ENCODE measurements around the gene GID8. TPM values are rescaled to one million over a fixed set of nuclear protein-coding genes. Genes with fewer than 3 reads are reported as not detected.

The GID8 gene
- polyA plus RNA-seq, 1 donor from 2014 or later, result 54.8 TPM

- no peaks in the 10 kb centered on the region for H3K36me3 ChIP-seq (ENCODE audit: insufficient read depth, low read length)
- H2AFZ ChIP-seq (ENCODE audit: low read depth, low read length), result no peak overlapping the region
- no peaks in the 10 kb centered on the region for H3K9me3 ChIP-seq (ENCODE audit: low read length)
- no peaks in the 10 kb centered on the region for H3F3A ChIP-seq (ENCODE audit: insufficient read depth, low read length, poor library complexity, severe bottlenecking)
- H3K27ac ChIP-seq (ENCODE audit: low read length), result no peak overlapping the region
- H3K79me2 ChIP-seq (replicated peaks; ENCODE audit: insufficient read depth, low read length), result no peaks in the 10 kb centered on the region
- no peaks in the 10 kb centered on the region for H3K27me3 ChIP-seq (ENCODE audit: insufficient read depth, low read depth, low read length)
- H3K9ac ChIP-seq (ENCODE audit: low read length), result no peak overlapping the region
- H3K4me2 ChIP-seq (ENCODE audit: low read length), result no peak overlapping the region
- TF ChIP-seq TAF1 (IDR thresholded peaks at IDR 0.05; ENCODE audit: low read depth), result no peak
- no peak for TF ChIP-seq RAD21 (conservative IDR thresholded peaks at IDR 0.05)
- no peak for TF ChIP-seq CTCF (IDR thresholded peaks at IDR 0.05; ENCODE audit: poor library complexity, severe bottlenecking)
- TF ChIP-seq MXI1 (conservative IDR thresholded peaks at IDR 0.05; ENCODE audit: poor library complexity, severe bottlenecking), result no peak
- TF ChIP-seq EZH2 (IDR thresholded peaks at IDR 0.05; ENCODE audit: borderline replicate concordance, insufficient read depth, low read length, poor library complexity, severe bottlenecking), result no peak
- TF ChIP-seq, protein P1, sequence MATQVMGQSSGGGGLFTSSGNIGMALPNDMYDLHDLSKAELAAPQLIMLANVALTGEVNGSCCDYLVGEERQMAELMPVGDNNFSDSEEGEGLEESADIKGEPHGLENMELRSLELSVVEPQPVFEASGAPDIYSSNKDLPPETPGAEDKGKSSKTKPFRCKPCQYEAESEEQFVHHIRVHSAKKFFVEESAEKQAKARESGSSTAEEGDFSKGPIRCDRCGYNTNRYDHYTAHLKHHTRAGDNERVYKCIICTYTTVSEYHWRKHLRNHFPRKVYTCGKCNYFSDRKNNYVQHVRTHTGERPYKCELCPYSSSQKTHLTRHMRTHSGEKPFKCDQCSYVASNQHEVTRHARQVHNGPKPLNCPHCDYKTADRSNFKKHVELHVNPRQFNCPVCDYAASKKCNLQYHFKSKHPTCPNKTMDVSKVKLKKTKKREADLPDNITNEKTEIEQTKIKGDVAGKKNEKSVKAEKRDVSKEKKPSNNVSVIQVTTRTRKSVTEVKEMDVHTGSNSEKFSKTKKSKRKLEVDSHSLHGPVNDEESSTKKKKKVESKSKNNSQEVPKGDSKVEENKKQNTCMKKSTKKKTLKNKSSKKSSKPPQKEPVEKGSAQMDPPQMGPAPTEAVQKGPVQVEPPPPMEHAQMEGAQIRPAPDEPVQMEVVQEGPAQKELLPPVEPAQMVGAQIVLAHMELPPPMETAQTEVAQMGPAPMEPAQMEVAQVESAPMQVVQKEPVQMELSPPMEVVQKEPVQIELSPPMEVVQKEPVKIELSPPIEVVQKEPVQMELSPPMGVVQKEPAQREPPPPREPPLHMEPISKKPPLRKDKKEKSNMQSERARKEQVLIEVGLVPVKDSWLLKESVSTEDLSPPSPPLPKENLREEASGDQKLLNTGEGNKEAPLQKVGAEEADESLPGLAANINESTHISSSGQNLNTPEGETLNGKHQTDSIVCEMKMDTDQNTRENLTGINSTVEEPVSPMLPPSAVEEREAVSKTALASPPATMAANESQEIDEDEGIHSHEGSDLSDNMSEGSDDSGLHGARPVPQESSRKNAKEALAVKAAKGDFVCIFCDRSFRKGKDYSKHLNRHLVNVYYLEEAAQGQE (IDR thresholded peaks at IDR 0.05; ENCODE audit: borderline replicate concordance), result no peak
- no peak for TF ChIP-seq EP300 (conservative IDR thresholded peaks at IDR 0.05; ENCODE audit: poor library complexity, severe bottlenecking)
- TF ChIP-seq POLR2AphosphoS5 (IDR thresholded peaks at IDR 0.05), result no peak
- TF ChIP-seq SMC3 (conservative IDR thresholded peaks at IDR 0.05; ENCODE audit: poor library complexity), result no peak
- H3K9me2 ChIP-seq (ENCODE audit: insufficient read depth, low read length), result no peaks in the 10 kb centered on the region
- H4K20me1 ChIP-seq (ENCODE audit: insufficient read depth), result no peaks in the 10 kb centered on the region
- H3K4me3 ChIP-seq (ENCODE audit: low read length), result no peak overlapping the region
These were observed 56.0 kb downstream of the GID8 start for GRCh38 chr20:62993856-62994494.

GRCh38 chr20:62994869-62995281 is 56.9 kb downstream of the GID8 start:
- H3K79me2 ChIP-seq (replicated peaks; ENCODE audit: insufficient read depth, low read length), result no peaks in the 10 kb centered on the region
- no peaks in the 10 kb centered on the region for H3K9me2 ChIP-seq (ENCODE audit: insufficient read depth, low read length)
- TF ChIP-seq EZH2 (IDR thresholded peaks at IDR 0.05; ENCODE audit: borderline replicate concordance, insufficient read depth, low read length, poor library complexity, severe bottlenecking), result no peak
- no peak for TF ChIP-seq CTCF (IDR thresholded peaks at IDR 0.05; ENCODE audit: poor library complexity, severe bottlenecking)
- TF ChIP-seq SMC3 (conservative IDR thresholded peaks at IDR 0.05; ENCODE audit: poor library complexity), result no peak
- no peak for TF ChIP-seq EP300 (conservative IDR thresholded peaks at IDR 0.05; ENCODE audit: poor library complexity, severe bottlenecking)
- no peak overlapping the region for H3K4me3 ChIP-seq (ENCODE audit: low read length)
- no peak overlapping the region for H2AFZ ChIP-seq (ENCODE audit: low read depth, low read length)
- no peak overlapping the region for H3K9ac ChIP-seq (ENCODE audit: low read length)
- no peak overlapping the region for H3K4me2 ChIP-seq (ENCODE audit: low read length)
- H3K9me3 ChIP-seq (ENCODE audit: low read length), result no peaks in the 10 kb centered on the region
- H3K27me3 ChIP-seq (ENCODE audit: insufficient read depth, low read depth, low read length), result no peaks in the 10 kb centered on the region
- no peaks in the 10 kb centered on the region for H4K20me1 ChIP-seq (ENCODE audit: insufficient read depth)
- H3F3A ChIP-seq (ENCODE audit: insufficient read depth, low read length, poor library complexity, severe bottlenecking), result no peaks in the 10 kb centered on the region
- H3K36me3 ChIP-seq (ENCODE audit: insufficient read depth, low read length), result no peaks in the 10 kb centered on the region
- no peak overlapping the region for H3K27ac ChIP-seq (ENCODE audit: low read length)
